Measurements from ENCODE around the gene KIF3A.

The KIF3A gene

DNA sequence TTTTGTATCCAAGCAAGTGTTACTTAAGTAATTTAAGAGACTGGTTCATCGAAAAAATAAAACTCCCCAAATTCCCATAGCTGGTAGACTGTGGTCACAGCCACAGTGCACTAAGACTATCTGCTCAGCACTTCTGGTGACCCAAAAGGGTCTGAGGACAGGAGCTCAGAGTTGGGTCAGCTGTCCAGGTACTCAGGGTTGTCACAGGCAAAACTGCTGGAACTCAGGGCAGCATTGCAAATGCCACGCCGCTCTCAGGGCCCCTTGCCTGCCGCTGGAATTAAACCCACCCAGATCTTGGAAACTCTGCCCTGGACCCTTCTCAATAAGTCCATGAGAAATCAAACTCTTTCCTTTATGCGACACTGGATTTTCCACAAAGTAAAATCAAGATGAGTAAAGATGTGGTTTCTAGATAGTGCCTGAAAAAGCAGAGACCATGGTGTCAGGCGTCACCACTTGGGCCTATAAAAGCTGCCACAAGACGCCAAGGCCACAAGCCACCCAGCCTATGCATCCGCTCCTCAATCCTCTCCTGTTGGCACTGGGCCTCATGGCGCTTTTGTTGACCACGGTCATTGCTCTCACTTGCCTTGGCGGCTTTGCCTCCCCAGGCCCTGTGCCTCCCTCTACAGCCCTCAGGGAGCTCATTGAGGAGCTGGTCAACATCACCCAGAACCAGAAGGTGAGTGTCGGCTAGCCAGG is 79.5 kb downstream of the KIF3A start, which contains the start of gene IL13:
IL13 (plus strand) TSS at position 498 of the 705 bp plus-strand sequence; CDS start at position 512, 14 bp downstream.
- no peak for TF ChIP-seq POLR2A (IDR thresholded peaks at IDR 0.05; ENCODE audit: low read depth, low read length)
- DNase-seq (ENCODE audit: insufficient read length, low spot score) (no peak), FAIRE-seq (no peak)

- no peak for TF ChIP-seq POLR2A (IDR thresholded peaks at IDR 0.05; ENCODE audit: low read depth, low read length)
- FAIRE-seq = no peak
Observed at GRCh38 chr5:132656774-132657355, 80.5 kb downstream of the KIF3A start.

GRCh38 chr5:132655821-132656773 is 81.2 kb downstream of the KIF3A start:
- DNase-seq (ENCODE audit: insufficient read length, low spot score) = no peak
- no peak for TF ChIP-seq POLR2A (IDR thresholded peaks at IDR 0.05; ENCODE audit: low read depth, low read length)
- no peak for FAIRE-seq

More at GRCh38 chr5:132656774-132657355, 80.5 kb downstream of the KIF3A start:
- no peak for DNase-seq (ENCODE audit: insufficient read length, low spot score)

DNA sequence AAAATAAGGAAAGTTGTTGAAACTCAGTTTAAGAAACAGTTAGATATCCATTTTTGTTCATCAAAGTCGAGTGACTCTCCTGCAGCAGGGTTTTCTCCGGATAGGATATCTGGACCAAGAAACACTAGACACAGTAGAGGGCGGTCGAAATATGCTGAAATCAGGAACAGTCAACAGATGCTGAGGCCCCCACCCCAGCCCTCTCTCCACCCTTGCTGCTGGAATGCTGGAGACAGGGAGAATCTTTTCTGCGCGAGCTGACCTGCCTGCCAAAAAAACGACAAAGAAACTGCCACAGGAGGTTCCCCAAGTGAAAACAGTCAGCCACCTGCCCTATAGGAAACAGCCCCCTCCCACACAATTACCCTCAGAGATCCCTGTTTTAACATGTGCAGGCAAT is 83.6 kb downstream of the KIF3A start:
- no peak for DNase-seq (ENCODE audit: insufficient read length, low spot score)
- TF ChIP-seq POLR2A (IDR thresholded peaks at IDR 0.05; ENCODE audit: low read depth, low read length) = no peak
- FAIRE-seq = no peak

DNA sequence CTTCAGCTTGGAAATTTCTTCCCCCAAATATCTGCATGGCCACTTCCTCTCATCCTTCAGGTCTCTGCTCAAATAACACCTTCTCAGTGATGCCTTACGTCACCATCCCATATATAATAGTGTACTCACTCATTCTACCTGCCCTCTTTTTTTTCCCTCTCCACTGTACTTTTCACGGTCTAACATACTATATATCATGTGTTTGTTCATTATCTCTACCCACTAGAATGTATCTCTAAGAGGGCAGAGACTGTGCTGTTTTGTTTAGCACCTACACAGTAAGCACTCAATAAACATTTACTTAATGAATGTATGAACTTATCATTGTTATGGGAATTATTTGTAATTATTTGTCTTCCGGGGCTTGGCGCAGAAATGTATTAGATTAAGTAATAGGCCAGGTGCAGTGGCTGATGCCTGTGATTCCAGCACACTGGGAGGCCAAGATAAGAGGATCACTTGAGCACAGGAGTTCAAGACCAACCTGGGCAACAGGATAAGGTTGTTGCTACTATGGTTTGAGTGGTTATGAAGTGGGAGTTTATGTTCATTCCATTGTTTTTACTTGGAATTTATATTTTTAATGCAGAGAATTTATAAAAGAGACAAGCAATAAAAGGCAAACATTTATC is 85.4 kb downstream of the KIF3A start:
- FAIRE-seq = no peak
- TF ChIP-seq POLR2A (IDR thresholded peaks at IDR 0.05; ENCODE audit: low read depth, low read length) = no peak
- DNase-seq (ENCODE audit: insufficient read length, low spot score) = no peak

DNA sequence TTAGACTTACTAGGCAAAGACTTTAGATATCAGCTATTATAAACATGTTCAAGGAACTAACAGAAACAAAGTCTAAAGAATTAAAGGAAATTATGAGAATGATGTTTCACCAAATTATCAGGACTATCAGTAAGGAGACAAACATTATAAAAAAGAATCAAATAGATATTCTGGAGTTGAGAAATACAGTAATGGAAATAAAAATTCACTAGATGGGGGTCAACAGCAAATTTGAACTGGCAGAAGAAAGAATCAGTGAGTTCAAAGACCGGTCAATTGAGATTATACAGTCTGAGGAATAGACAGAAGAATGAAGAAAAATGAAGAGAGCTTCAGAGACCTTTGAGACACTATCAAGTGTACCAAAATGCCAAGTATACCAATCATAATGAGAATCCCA is 89.0 kb downstream of the KIF3A start:
- DNase-seq (ENCODE audit: insufficient read length, low spot score) = no peak
- no peak for FAIRE-seq

DNA sequence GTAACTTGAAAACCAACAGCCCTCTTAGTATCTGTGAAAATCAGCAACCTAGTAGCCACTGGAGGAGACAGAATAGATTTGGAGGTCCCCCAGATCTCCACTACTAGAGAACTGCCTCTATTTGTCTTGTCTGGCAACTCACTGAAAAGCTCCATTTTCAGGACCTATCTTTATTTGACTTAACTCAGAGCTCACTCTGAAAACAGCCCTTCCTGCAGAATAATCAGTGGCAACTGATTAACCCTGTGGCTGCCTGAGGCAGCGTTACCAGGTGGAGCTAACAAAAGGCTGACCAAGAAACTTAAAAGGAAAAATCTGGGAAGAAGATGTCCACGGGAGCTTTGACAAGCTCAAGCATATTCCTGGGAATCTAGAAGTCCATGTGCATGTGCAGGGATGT is 89.9 kb downstream of the KIF3A start:
- no peak for FAIRE-seq
- no peak for TF ChIP-seq POLR2A (IDR thresholded peaks at IDR 0.05; ENCODE audit: low read depth, low read length)

More for the DNA sequence above, 89.0 kb downstream of the KIF3A start:
- no peak for TF ChIP-seq POLR2A (IDR thresholded peaks at IDR 0.05; ENCODE audit: low read depth, low read length)

DNA sequence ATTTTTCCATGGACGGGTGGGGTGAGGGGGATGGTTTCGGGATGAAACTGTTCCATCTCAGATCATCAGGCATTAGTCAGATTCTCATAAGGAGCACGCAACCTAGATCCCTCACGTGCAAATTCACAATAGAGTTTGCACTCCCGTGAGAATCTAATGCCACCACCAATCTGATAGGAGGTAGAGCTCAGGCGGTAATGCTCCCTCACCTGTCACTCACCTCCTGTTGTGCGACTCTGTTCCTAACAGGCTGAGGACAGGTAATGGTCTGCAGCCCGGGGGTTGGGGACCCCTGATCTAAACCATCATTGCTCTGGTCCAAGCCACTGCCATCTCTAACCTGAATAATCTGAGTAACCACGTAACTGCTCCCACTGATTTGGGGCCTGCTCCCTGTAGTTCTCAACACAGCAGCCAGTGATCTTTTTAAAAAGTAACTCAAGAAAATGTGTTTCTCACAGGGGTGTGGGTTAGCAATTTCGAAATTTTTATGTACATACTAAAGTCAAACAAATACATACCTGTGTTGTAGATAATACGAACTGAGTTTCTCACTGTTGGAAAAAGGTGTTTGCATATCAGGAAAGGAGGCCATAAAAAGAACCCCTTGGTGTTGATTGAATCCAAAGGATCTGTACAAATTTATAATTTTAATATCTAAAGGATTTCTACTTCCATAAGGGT is 90.6 kb downstream of the KIF3A start:
- TF ChIP-seq POLR2A (IDR thresholded peaks at IDR 0.05; ENCODE audit: low read depth, low read length) = no peak
- DNase-seq (ENCODE audit: insufficient read length, low spot score) (no peak), FAIRE-seq (no peak)

More for the DNA sequence above, 89.9 kb downstream of the KIF3A start:
- DNase-seq (ENCODE audit: insufficient read length, low spot score) = no peak

GRCh38 chr5:132644177-132644576 is 93.2 kb downstream of the KIF3A start:
- TF ChIP-seq POLR2A (IDR thresholded peaks at IDR 0.05; ENCODE audit: low read depth, low read length) = no peak
- no peak for DNase-seq (ENCODE audit: insufficient read length, low spot score)
- no peak for FAIRE-seq
